ENCODE data around the gene ZMYND11.

The ZMYND11 gene

GRCh38 chr10:266974-267425 is 131.7 kb downstream of the ZMYND11 start:
- no peak overlapping the region for H3K27ac ChIP-seq
- TF ChIP-seq CTCF (conservative IDR thresholded peaks at IDR 0.05) = no peak

- no peak for TF ChIP-seq CTCF (conservative IDR thresholded peaks at IDR 0.05)
These were observed 132.4 kb downstream of the ZMYND11 start for GRCh38 chr10:267705-268104.

GRCh38 chr10:269440-270074 is 134.3 kb downstream of the ZMYND11 start:
- TF ChIP-seq CTCF (conservative IDR thresholded peaks at IDR 0.05) = no peak
- no peak overlapping the region for H3K27ac ChIP-seq

More at GRCh38 chr10:267705-268104, 132.4 kb downstream of the ZMYND11 start:
- no peak overlapping the region for H3K27ac ChIP-seq

- no peak for TF ChIP-seq CTCF (conservative IDR thresholded peaks at IDR 0.05)
- no peak overlapping the region for H3K27ac ChIP-seq
These were observed 135.9 kb downstream of the ZMYND11 start for GRCh38 chr10:271201-271600.

- H3K27ac ChIP-seq = no peak overlapping the region
- no peak for TF ChIP-seq CTCF (conservative IDR thresholded peaks at IDR 0.05)
These were observed 136.5 kb downstream of the ZMYND11 start for GRCh38 chr10:271722-272121.

GRCh38 chr10:273088-273487 is 137.8 kb downstream of the ZMYND11 start:
- TF ChIP-seq CTCF (conservative IDR thresholded peaks at IDR 0.05) = no peak
- H3K27ac ChIP-seq = no peak overlapping the region

- TF ChIP-seq CTCF (conservative IDR thresholded peaks at IDR 0.05) = no peak
- peak overlapping the region; percentile 59 for H3K27ac ChIP-seq
These were observed 139.6 kb downstream of the ZMYND11 start for GRCh38 chr10:274866-275265.

Measured in VCaP (cell line).